Neuronal stem cell (in vitro differentiated cells): ENCODE measurements around the gene CHN2.

Experiments used
- DNase-seq: peaks from one replicate; pipeline ENCODE4 v3.0.0-alpha.2; 2013; ENCODE audit warnings: low spot score
- H2AFZ ChIP-seq: one replicate; pipeline ENCODE4 v1.6.1; 2013; ENCODE audit warnings: mild to moderate bottlenecking, low read length, inconsistent platforms
- H2AK5ac ChIP-seq: 2 replicates; pipeline ENCODE4 v1.6.1; 2013; ENCODE audit warnings: low read depth, mild to moderate bottlenecking, inconsistent platforms, low read length, moderate library complexity, mixed read lengths
- H2BK120ac ChIP-seq: 2 replicates; pipeline ENCODE4 v1.6.1; 2013; ENCODE audit warnings: low read depth, mild to moderate bottlenecking, inconsistent platforms, low read length, moderate library complexity, mixed read lengths
- H2BK12ac ChIP-seq: one replicate; pipeline ENCODE4 v1.6.1; 2013; ENCODE audit warnings: low read length, inconsistent platforms
- H2BK15ac ChIP-seq: 2 replicates; pipeline ENCODE4 v1.6.1; 2013; ENCODE audit warnings: mild to moderate bottlenecking, low read length, inconsistent platforms, mixed read lengths
- H2BK5ac ChIP-seq: one replicate; pipeline ENCODE4 v1.6.1; 2013; ENCODE audit warnings: inconsistent platforms, mild to moderate bottlenecking, low read length, moderate library complexity
- H3K14ac ChIP-seq: one replicate; pipeline ENCODE4 v1.6.1; 2013; ENCODE audit warnings: low read length, inconsistent platforms
- H3K18ac ChIP-seq: 2 replicates; pipeline ENCODE4 v1.6.1; 2013; ENCODE audit warnings: low read length, inconsistent platforms
- H3K23ac ChIP-seq: 2 replicates; pipeline ENCODE4 v1.6.1; 2013; ENCODE audit warnings: low read depth, mild to moderate bottlenecking, mixed read lengths, low read length, inconsistent platforms; ENCODE audit not compliant: poor library complexity
- H3K27ac ChIP-seq: replicated peaks from 3 replicates; pipeline ENCODE4 v1.5.1; 2013; ENCODE audit warnings: low read length, inconsistent platforms
- H3K27me3 ChIP-seq, 3 experiments: 2 replicates each; pipeline ENCODE4 v1.6.1; 2013; ENCODE audit warnings: low read length in 3 of 3, mild to moderate bottlenecking in 2 of 3, inconsistent platforms in 1 of 3, low read depth in 1 of 3, mixed read lengths in 1 of 3, moderate library complexity in 1 of 3; ENCODE audit not compliant: control insufficient read depth in 3 of 3, insufficient read depth in 3 of 3
- H3K36me3 ChIP-seq, 2 donors: replicated peaks in 1 of 2; 2 replicates each; pipeline ENCODE4 v1.6.1; 2013; ENCODE audit warnings: low read length in 2 of 2; ENCODE audit not compliant: control insufficient read depth in 2 of 2, insufficient read depth in 2 of 2
- H3K4ac ChIP-seq: 2 replicates; pipeline ENCODE4 v1.6.1; 2013; ENCODE audit warnings: inconsistent platforms, mild to moderate bottlenecking, low read length, moderate library complexity
- H3K4me1 ChIP-seq, 2 donors: 1 replicate in 1 of 2; 2 replicates in 1 of 2; pipeline ENCODE4 v1.6.1; 2013; ENCODE audit warnings: low read length in 2 of 2, low read depth in 1 of 2; ENCODE audit not compliant: control insufficient read depth in 2 of 2, insufficient read depth in 1 of 2
- H3K4me2 ChIP-seq: one replicate; pipeline ENCODE4 v1.6.1; 2013; ENCODE audit warnings: mild to moderate bottlenecking, low read length, inconsistent platforms; ENCODE audit not compliant: insufficient read depth, poor library complexity, severe bottlenecking
- H3K4me3 ChIP-seq, 2 donors: 2 replicates each; pipeline ENCODE4 v1.5.1; 2013; ENCODE audit warnings: low read length in 2 of 2, mild to moderate bottlenecking in 2 of 2, inconsistent platforms in 1 of 2, moderate library complexity in 1 of 2
- H3K79me1 ChIP-seq: one replicate; pipeline ENCODE4 v1.6.1; 2013; ENCODE audit warnings: low read depth, mild to moderate bottlenecking, inconsistent platforms, low read length, moderate library complexity
- H3K9ac ChIP-seq: one replicate; pipeline ENCODE4 v1.6.1; 2013; ENCODE audit warnings: mild to moderate bottlenecking, low read depth, low read length, inconsistent platforms; ENCODE audit not compliant: poor library complexity
- H3K9me3 ChIP-seq, 2 donors: replicated peaks in 1 of 2; 2 replicates each; pipeline versions ENCODE3 to v1.6.1; 2013; ENCODE audit warnings: low read length in 2 of 2, mild to moderate bottlenecking in 2 of 2, inconsistent platforms in 1 of 2, low read depth in 1 of 2, mixed read lengths in 1 of 2, moderate library complexity in 1 of 2; ENCODE audit not compliant: control insufficient read depth in 2 of 2, insufficient read depth in 1 of 2
- H4K8ac ChIP-seq: one replicate; pipeline ENCODE4 v1.6.1; 2013; ENCODE audit warnings: low read depth, mild to moderate bottlenecking, inconsistent platforms, low read length, moderate library complexity
- H4K91ac ChIP-seq: one replicate; pipeline ENCODE4 v1.6.1; 2013; ENCODE audit warnings: low read length, low read depth, mild to moderate bottlenecking, inconsistent platforms; ENCODE audit not compliant: poor library complexity
- WGBS, 2 donors: extraction: QIAGEN DNeasy Blood & Tissue Kit; methylation state at CpG; one replicate each; pipeline ENCODE4 v1.1.7; 2013; ENCODE audit warnings: missing lambda C conversion rate in 2 of 2, mixed read lengths in 1 of 2; ENCODE audit not compliant: insufficient read length in 2 of 2, insufficient replicate concordance in 1 of 2; ENCODE audit errors: extremely low coverage in 2 of 2; 5-methylcytosine and 5-hydroxymethylcytosine counted together

CHN2 gene

DNA sequence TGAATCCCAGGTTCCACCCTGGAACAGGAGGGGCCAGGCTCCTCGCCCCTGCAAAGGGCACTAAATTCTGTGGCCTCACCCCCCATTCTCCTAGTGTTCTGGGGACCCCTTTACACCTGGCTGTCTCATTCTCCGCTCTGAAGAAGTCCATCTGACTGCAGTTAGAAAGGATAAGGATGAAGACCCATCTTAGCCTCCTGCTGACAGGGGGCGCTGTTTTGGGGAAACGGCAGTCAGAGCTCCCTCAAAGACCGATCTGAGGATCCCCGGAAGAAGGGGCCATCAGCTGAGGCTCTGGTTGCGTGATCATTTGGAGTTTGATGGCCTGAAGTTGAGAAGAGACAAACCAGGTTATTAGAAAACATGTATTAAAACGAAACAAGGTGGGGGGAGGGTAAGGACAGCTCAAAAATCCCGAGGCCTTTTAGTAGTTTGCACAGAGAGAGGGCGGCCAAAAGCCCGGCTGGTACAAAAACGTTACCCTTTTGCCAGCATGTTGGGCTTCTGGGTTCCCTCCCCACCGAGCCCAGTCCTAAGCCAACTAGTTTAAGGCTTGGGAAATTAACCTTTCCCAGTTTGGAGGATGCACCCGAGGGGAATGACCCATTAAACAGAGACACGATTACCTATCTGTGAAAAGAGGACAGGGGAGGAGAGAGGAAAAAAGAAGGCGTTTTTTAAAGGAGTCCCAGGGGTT lies 102.8 kb downstream of the CHN2 start:
- no CpG with 5 or more reads among the region's 16 CpGs for WGBS, 2 donors
- H3K27ac ChIP-seq, result no peak overlapping the region
- no peaks in the 10 kb centered on the region for H3K27me3 ChIP-seq
- H2BK15ac ChIP-seq, result no peak overlapping the region
- no peak overlapping the region for H2BK12ac ChIP-seq
- no peak overlapping the region for H3K4me2 ChIP-seq
- no peaks in the 10 kb centered on the region for H3K36me3 ChIP-seq
- H3K18ac ChIP-seq, result no peak overlapping the region
- H3K9ac ChIP-seq, result no peak overlapping the region
- no peak for DNase-seq
- H3K4me3 ChIP-seq, result no peak overlapping the region
- no peak overlapping the region for H2BK120ac ChIP-seq
- peaks cover 0 to 23% of the 10 kb centered on the region in 2 donors for H3K4me1 ChIP-seq
- no peaks in the 10 kb centered on the region for H3K9me3 ChIP-seq
- no peak overlapping the region for H4K8ac ChIP-seq
- H3K14ac ChIP-seq, result no peak overlapping the region
- peak overlapping the region; percentile 43 for H2AFZ ChIP-seq
- no peaks in the 10 kb centered on the region for H3K79me1 ChIP-seq
- no peak overlapping the region for H2BK5ac ChIP-seq
- H3K4ac ChIP-seq, result no peak overlapping the region
- no peak overlapping the region for H2AK5ac ChIP-seq
- H4K91ac ChIP-seq, result no peak overlapping the region
- H3K23ac ChIP-seq, result no peak overlapping the region

GRCh38 chr7:29299086-29299485 lies 104.5 kb downstream of the CHN2 start:
- no peak overlapping the region for H3K9ac ChIP-seq
- H2BK120ac ChIP-seq, result no peak overlapping the region
- H3K23ac ChIP-seq, result no peak overlapping the region
- no peaks in the 10 kb centered on the region for H3K79me1 ChIP-seq
- no CpG with 5 or more reads among the region's 6 CpGs for WGBS, 2 donors
- no peak overlapping the region for H3K4me2 ChIP-seq
- no peaks in the 10 kb centered on the region for H3K9me3 ChIP-seq
- no peak overlapping the region for H3K27ac ChIP-seq
- no peak overlapping the region for H2AFZ ChIP-seq
- H3K36me3 ChIP-seq, result no peaks in the 10 kb centered on the region
- no peak overlapping the region for H4K91ac ChIP-seq
- no peak for DNase-seq
- no peak overlapping the region for H2BK15ac ChIP-seq
- no peaks in the 10 kb centered on the region for H3K27me3 ChIP-seq
- H3K4me3 ChIP-seq, result no peak overlapping the region
- no peak overlapping the region for H4K8ac ChIP-seq
- H3K18ac ChIP-seq, result no peak overlapping the region
- H3K4ac ChIP-seq, result no peak overlapping the region
- peaks cover 0 to 13% of the 10 kb centered on the region in 2 donors for H3K4me1 ChIP-seq
- H2AK5ac ChIP-seq, result no peak overlapping the region
- no peak overlapping the region for H2BK5ac ChIP-seq
- no peak overlapping the region for H2BK12ac ChIP-seq
- H3K14ac ChIP-seq, result no peak overlapping the region

GRCh38 chr7:29300026-29300480 lies 105.5 kb downstream of the CHN2 start:
- no peaks in the 10 kb centered on the region for H3K79me1 ChIP-seq
- no CpG with 5 or more reads among the region's 4 CpGs for WGBS, 2 donors
- H2BK12ac ChIP-seq, result no peak overlapping the region
- no peaks in the 10 kb centered on the region for H3K9me3 ChIP-seq
- H3K27me3 ChIP-seq, result no peaks in the 10 kb centered on the region
- no peak overlapping the region for H2BK5ac ChIP-seq
- H3K4me3 ChIP-seq, result no peak overlapping the region
- H3K36me3 ChIP-seq, result no peaks in the 10 kb centered on the region
- H2BK120ac ChIP-seq, result no peak overlapping the region
- no peak overlapping the region for H3K9ac ChIP-seq
- no peak overlapping the region for H3K23ac ChIP-seq
- no peak overlapping the region for H4K8ac ChIP-seq
- H3K27ac ChIP-seq, result peak overlapping the region; percentile 48
- H2AFZ ChIP-seq, result no peak overlapping the region
- H2AK5ac ChIP-seq, result no peak overlapping the region
- H3K4me2 ChIP-seq, result no peak overlapping the region
- H3K18ac ChIP-seq, result no peak overlapping the region
- no peak overlapping the region for H3K4ac ChIP-seq
- H3K14ac ChIP-seq, result no peak overlapping the region
- no peak overlapping the region for H4K91ac ChIP-seq
- no peak for DNase-seq
- peaks cover 0 to 14% of the 10 kb centered on the region in 2 donors for H3K4me1 ChIP-seq
- H2BK15ac ChIP-seq, result no peak overlapping the region

- peaks cover 0 to 14% of the 10 kb centered on the region in 2 donors for H3K4me1 ChIP-seq
- no peaks in the 10 kb centered on the region for H3K9me3 ChIP-seq
- no peak overlapping the region for H2BK15ac ChIP-seq
- H3K14ac ChIP-seq, result no peak overlapping the region
- no peak overlapping the region for H3K9ac ChIP-seq
- H2BK12ac ChIP-seq, result no peak overlapping the region
- no peak overlapping the region for H2AK5ac ChIP-seq
- no peak for DNase-seq
- H2BK120ac ChIP-seq, result no peak overlapping the region
- H3K4me3 ChIP-seq, result no peak overlapping the region
- H4K91ac ChIP-seq, result no peak overlapping the region
- H3K27ac ChIP-seq, result no peak overlapping the region
- no peaks in the 10 kb centered on the region for H3K36me3 ChIP-seq
- no peak overlapping the region for H4K8ac ChIP-seq
- H3K27me3 ChIP-seq, result no peaks in the 10 kb centered on the region
- no peak overlapping the region for H3K4me2 ChIP-seq
- H3K79me1 ChIP-seq, result no peaks in the 10 kb centered on the region
- H2AFZ ChIP-seq, result no peak overlapping the region
- no peak overlapping the region for H2BK5ac ChIP-seq
- no peak overlapping the region for H3K4ac ChIP-seq
- no CpG with 5 or more reads among the region's 1 CpG for WGBS, 2 donors
- no peak overlapping the region for H3K18ac ChIP-seq
- no peak overlapping the region for H3K23ac ChIP-seq
These were observed 106.1 kb downstream of the CHN2 start for GRCh38 chr7:29300649-29301048.
